Stomach (tissue), 4 donors: ENCODE results near the gene PLTP.

Source experiments
- CTCF ChIP-seq, 7 experiments: fragments of 450-650 bp in 4 of 7; fragments of 200-600 bp in 3 of 7; sonication (generic) in 3 of 7; IDR thresholded peaks; one replicate each; pipeline ENCODE4 v1.5.1; 2016 to 2019; ENCODE audit warnings: antibody characterized with exemption in 7 of 7, control low read depth in 2 of 7, mild to moderate bottlenecking in 1 of 7
- POLR2A ChIP-seq, 4 donors: fragments of 450-650 bp; IDR thresholded peaks; one replicate each; pipeline ENCODE4 v1.6.1; 2016; ENCODE audit warnings: antibody characterized with exemption in 4 of 4, control low read depth in 2 of 4, mild to moderate bottlenecking in 1 of 4, moderate library complexity in 1 of 4

- TF ChIP-seq POLR2A (IDR thresholded peaks at IDR 0.05) (no peak), CTCF (IDR thresholded peaks at IDR 0.05) (no peak)
These were observed 28.5 kb upstream of the PLTP start for GRCh38 chr20:45940469-45940868.
